Lung (tissue), 12 donors: ENCODE results near the gene TBCEL. TPM values are rescaled to one million over a fixed set of nuclear protein-coding genes. Genes with fewer than 3 reads are reported as not detected.
A peak's percentile ranks its signal among the peaks of the same experiment; 100 is the strongest.

ENCODE experiments used
- ATAC-seq: fragments of 200-7000 bp; cut with Tn5 transposase; one replicate; pipeline ENCODE4 v1.9.1; 2020; ENCODE audit warnings: moderate number of reproducible peaks; ENCODE audit not compliant: insufficient read depth, low FRiP score
- DNase-seq, 3 donors: peaks; one replicate each; pipeline ENCODE4 v3.0.0-alpha.2; 2013 to 2017
- H3K27ac ChIP-seq, 2 donors: one replicate each; pipeline ENCODE4 v1.5.1; 2013; ENCODE audit warnings: mild to moderate bottlenecking in 2 of 2, moderate library complexity in 2 of 2, control low read depth in 1 of 2, inconsistent platforms in 1 of 2, low read depth in 1 of 2, low read length in 1 of 2
- H3K27me3 ChIP-seq, 3 donors: one replicate each; pipeline ENCODE4 v1.5.1; 2013; ENCODE audit warnings: low read length in 2 of 3; ENCODE audit not compliant: control insufficient read depth in 3 of 3, insufficient read depth in 3 of 3
- H3K36me3 ChIP-seq, 4 donors: one replicate each; pipeline ENCODE4 v1.5.1; 2013; ENCODE audit warnings: low read length in 4 of 4, mild to moderate bottlenecking in 1 of 4, moderate library complexity in 1 of 4; ENCODE audit not compliant: control insufficient read depth in 4 of 4, insufficient read depth in 4 of 4
- H3K4me1 ChIP-seq, 5 donors: one replicate each; pipeline ENCODE4 v1.5.1; 2013; ENCODE audit warnings: low read length in 5 of 5, mild to moderate bottlenecking in 2 of 5, moderate library complexity in 1 of 5; ENCODE audit not compliant: control insufficient read depth in 5 of 5, insufficient read depth in 5 of 5
- H3K4me3 ChIP-seq: one replicate; pipeline ENCODE4 v1.5.1; 2013; ENCODE audit warnings: mild to moderate bottlenecking, control low read depth, moderate library complexity
- H3K9ac ChIP-seq, 2 donors: one replicate each; pipeline ENCODE4 v1.5.1; 2013; ENCODE audit warnings: low read length in 2 of 2, control low read depth in 1 of 2; ENCODE audit not compliant: insufficient read depth in 1 of 2
- H3K9me3 ChIP-seq, 4 donors: one replicate each; pipeline ENCODE4 v1.5.1; 2013; ENCODE audit warnings: low read length in 3 of 4, mild to moderate bottlenecking in 1 of 4, moderate library complexity in 1 of 4; ENCODE audit not compliant: control insufficient read depth in 4 of 4, insufficient read depth in 3 of 4
- WGBS, 2 donors: extraction: QIAGEN DNeasy Blood & Tissue Kit; methylation state at CpG; one replicate each; pipeline ENCODE4 v1.1.7; 2013; 5-methylcytosine and 5-hydroxymethylcytosine counted together
- polyA plus RNA-seq, 2 donors: library from polyadenylated mRNA; stranded (reverse); fragments of 200-250 nt; gene quantifications; one replicate each; pipeline ENCODE4 v1.2.1, GENCODE V29; 2013
- total RNA-seq, 2 donors: library from RNA; depleted of rRNA in 1 of 2; stranded (reverse); fragments of >200 nt in 1 of 2; gene quantifications; one replicate each; pipeline ENCODE4 v1.2.1, GENCODE V29; 2014 to 2021
- TF ChIP-seq, protein P1 (sequence below): IDR thresholded peaks from 2 replicates; pipeline ENCODE4 v1.5.1; 2012; ENCODE audit warnings: mild to moderate bottlenecking; ENCODE audit errors: control extremely low read depth, extremely low read depth
- donor health status: control.
- donor health status: control.
- donor health status: Bipolar disorder and iron deficiency.
- donor health status: healthy.
- donor health status: DM: yes; HTN: yes; CAD: no.

The TBCEL gene
- total and polyA plus RNA-seq, 4 donors: 5.0 to 73.2 (median 17.5) TPM

DNA sequence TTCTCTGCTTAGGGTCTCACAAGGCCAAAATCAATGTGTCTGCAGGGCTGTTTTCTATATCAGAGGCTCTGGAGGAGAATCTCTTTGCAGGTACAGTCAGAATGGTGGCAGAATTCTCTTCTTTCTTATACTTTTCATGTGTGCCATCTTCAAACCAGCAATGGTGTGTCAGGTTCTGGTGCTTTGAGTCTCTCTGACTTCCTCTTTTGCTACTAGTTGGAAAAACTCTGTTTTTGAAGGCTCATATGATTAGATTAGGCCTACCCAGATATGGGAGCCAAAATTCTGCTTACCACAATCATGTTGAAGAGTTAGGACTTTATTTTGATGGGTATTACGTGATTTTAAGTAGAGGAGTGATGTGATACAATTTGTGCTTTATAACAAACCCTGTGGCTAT lies 58.3 kb downstream of the TBCEL start:
- peaks cover 5 to 16% (median 15%) of the 10 kb centered on the region in 4 donors for H3K36me3 ChIP-seq
- no peaks in the 10 kb centered on the region for H3K4me1 ChIP-seq
- no peaks in the 10 kb centered on the region for H3K9me3 ChIP-seq
- TF ChIP-seq, protein P1, sequence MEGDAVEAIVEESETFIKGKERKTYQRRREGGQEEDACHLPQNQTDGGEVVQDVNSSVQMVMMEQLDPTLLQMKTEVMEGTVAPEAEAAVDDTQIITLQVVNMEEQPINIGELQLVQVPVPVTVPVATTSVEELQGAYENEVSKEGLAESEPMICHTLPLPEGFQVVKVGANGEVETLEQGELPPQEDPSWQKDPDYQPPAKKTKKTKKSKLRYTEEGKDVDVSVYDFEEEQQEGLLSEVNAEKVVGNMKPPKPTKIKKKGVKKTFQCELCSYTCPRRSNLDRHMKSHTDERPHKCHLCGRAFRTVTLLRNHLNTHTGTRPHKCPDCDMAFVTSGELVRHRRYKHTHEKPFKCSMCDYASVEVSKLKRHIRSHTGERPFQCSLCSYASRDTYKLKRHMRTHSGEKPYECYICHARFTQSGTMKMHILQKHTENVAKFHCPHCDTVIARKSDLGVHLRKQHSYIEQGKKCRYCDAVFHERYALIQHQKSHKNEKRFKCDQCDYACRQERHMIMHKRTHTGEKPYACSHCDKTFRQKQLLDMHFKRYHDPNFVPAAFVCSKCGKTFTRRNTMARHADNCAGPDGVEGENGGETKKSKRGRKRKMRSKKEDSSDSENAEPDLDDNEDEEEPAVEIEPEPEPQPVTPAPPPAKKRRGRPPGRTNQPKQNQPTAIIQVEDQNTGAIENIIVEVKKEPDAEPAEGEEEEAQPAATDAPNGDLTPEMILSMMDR: no peak
- no peak for ATAC-seq
- H3K27ac ChIP-seq: no peak overlapping the region
- no peak overlapping the region for H3K9ac ChIP-seq
- H3K4me3 ChIP-seq: no peak overlapping the region
- no peaks in the 10 kb centered on the region for H3K27me3 ChIP-seq
- 84 to 93% methylated on average over 1 of the region's 1 CpG for WGBS, 2 donors
- no peak for DNase-seq

DNA sequence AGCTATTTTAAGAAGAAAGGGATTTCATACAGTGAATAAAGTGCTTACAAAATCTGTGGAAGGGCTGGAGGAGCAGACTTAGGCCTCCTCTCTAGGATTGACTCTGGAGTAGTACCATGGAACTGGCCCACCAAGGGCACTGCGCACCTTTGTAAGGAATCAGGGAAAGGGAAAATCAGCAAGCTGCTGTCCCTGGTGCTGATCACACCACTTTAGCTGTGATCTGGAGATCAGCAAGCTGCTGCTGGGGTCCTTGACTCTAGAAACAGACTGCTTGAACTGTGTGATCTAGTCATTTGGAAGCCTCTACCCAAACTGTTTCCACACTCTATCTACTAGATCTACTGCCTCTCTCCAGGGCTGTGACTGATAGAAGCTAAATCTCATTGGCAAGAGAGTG lies 58.8 kb downstream of the TBCEL start:
- 95 to 98% methylated on average over 1 of the region's 1 CpG for WGBS, 2 donors
- no peaks in the 10 kb centered on the region for H3K4me1 ChIP-seq
- no peak overlapping the region for H3K4me3 ChIP-seq
- no peak overlapping the region for H3K9ac ChIP-seq
- ATAC-seq: no peak
- TF ChIP-seq, protein P1: no peak
- no peaks in the 10 kb centered on the region for H3K9me3 ChIP-seq
- H3K27me3 ChIP-seq: no peaks in the 10 kb centered on the region
- peaks cover 5 to 20% (median 18%) of the 10 kb centered on the region in 4 donors for H3K36me3 ChIP-seq
- H3K27ac ChIP-seq: no peak overlapping the region
- peak; percentile 23 to 63 (median 29) for DNase-seq

DNA sequence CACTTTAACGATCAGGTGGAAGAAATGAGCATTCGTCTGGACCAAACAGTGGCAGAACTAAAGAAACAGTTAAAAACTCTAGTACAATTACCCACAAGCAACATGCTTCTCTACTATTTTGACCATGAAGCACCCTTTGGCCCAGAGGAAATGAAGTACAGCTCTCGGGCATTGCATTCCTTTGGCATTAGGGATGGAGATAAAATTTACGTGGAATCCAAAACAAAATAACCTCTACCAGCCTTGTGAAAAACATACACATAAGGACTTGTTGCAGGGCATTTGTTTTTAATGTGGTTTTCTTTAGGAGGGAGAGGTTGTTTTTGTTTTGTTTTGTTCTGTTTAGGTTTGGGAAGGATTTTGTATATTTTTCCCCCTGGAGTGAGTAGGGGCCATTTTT lies 63.0 kb downstream of the TBCEL start:
- TF ChIP-seq, protein P1: no peak
- Histone ChIP-seq H3K36me3 (peaks cover 5 to 25% (median 22%) of the 10 kb centered on the region in 4 donors), H3K9ac (no peak overlapping the region), H3K27me3 (no peaks in the 10 kb centered on the region), H3K9me3 (no peaks in the 10 kb centered on the region), H3K4me3 (no peak overlapping the region), H3K4me1 (peaks cover 0 to 7% (median 0%) of the 10 kb centered on the region in 5 donors), H3K27ac (no peak overlapping the region)
- 91 to 97% methylated on average over 4 of the region's 4 CpGs for WGBS, 2 donors
- no peak for ATAC-seq
- no peak for DNase-seq

DNA sequence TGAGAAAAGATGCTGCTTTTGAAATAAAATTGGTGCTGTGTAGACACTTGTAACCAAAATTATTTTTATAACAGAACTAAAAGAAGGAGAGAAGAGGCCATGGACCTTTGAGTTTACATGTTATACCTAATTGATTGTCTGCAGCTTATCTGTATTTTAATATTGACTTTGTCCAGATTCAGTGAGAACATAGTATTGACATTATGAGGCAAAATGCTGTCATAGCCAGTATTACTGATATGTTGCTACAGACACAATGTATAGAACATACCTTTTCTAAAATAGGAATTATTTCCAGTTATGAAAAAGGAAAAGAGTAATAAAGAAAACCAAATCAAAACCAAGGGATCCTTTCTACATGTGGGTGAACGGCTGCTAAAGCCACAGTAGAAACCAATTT lies 65.7 kb downstream of the TBCEL start:
- Histone ChIP-seq H3K27me3 (no peaks in the 10 kb centered on the region), H3K9me3 (no peaks in the 10 kb centered on the region), H3K4me3 (no peak overlapping the region), H3K27ac (no peak overlapping the region), H3K9ac (no peak overlapping the region), H3K4me1 (peaks cover 0 to 7% (median 0%) of the 10 kb centered on the region in 5 donors), H3K36me3 (peaks cover 5 to 22% (median 20%) of the 10 kb centered on the region in 4 donors)
- DNase-seq (no peak), ATAC-seq (no peak)
- 97% methylated on average over 1 of the region's 1 CpG for WGBS, 2 donors
- TF ChIP-seq, protein P1: no peak
